Parathyroid adenoma (tissue), 2 donors: Measurements from ENCODE around the gene PPP1R16B.

Experiments used
- H2AFZ ChIP-seq: fragments of 300-600 bp; sonication (generic); one replicate; pipeline ENCODE4 v1.7.0; 2017; ENCODE audit warnings: antibody characterized with exemption, mild to moderate bottlenecking
- H3K27ac ChIP-seq: fragments of 300-600 bp; sonication (generic); one replicate; pipeline ENCODE4 v1.7.0; 2017
- H3K27me3 ChIP-seq: fragments of 300-600 bp; sonication (generic); one replicate; pipeline ENCODE4 v1.7.0; 2017; ENCODE audit warnings: low read length; ENCODE audit not compliant: control insufficient read depth, insufficient read depth
- H3K36me3 ChIP-seq: fragments of 300-600 bp; sonication (generic); one replicate; pipeline ENCODE4 v1.7.0; 2017; ENCODE audit warnings: low read length; ENCODE audit not compliant: control insufficient read depth, insufficient read depth
- H3K4me1 ChIP-seq: fragments of 300-600 bp; sonication (generic); one replicate; pipeline ENCODE4 v1.7.0; 2017; ENCODE audit warnings: control low read depth
- H3K4me2 ChIP-seq: fragments of 300-600 bp; sonication (generic); one replicate; pipeline ENCODE4 v1.7.0; 2017; ENCODE audit warnings: low read length
- H3K4me3 ChIP-seq: fragments of 300-600 bp; sonication (generic); one replicate; pipeline ENCODE4 v1.7.0; 2017; ENCODE audit warnings: low read depth, low read length
- H3K79me2 ChIP-seq: fragments of 300-600 bp; sonication (generic); one replicate; pipeline ENCODE4 v1.7.0; 2017; ENCODE audit warnings: control low read depth
- H3K9ac ChIP-seq: fragments of 300-600 bp; sonication (generic); one replicate; pipeline ENCODE4 v1.7.0; 2017; ENCODE audit warnings: mild to moderate bottlenecking
- H3K9me3 ChIP-seq: fragments of 300-600 bp; sonication (generic); one replicate; pipeline ENCODE4 v1.7.0; 2017; ENCODE audit warnings: low read length; ENCODE audit not compliant: control insufficient read depth
- CTCF ChIP-seq: fragments of 300-600 bp; sonication (generic); IDR thresholded peaks from one replicate; pipeline ENCODE4 v1.7.0; 2017; ENCODE audit warnings: antibody characterized with exemption, mild to moderate bottlenecking
- donor health status: primary hyperparathyroidism.

PPP1R16B gene

DNA sequence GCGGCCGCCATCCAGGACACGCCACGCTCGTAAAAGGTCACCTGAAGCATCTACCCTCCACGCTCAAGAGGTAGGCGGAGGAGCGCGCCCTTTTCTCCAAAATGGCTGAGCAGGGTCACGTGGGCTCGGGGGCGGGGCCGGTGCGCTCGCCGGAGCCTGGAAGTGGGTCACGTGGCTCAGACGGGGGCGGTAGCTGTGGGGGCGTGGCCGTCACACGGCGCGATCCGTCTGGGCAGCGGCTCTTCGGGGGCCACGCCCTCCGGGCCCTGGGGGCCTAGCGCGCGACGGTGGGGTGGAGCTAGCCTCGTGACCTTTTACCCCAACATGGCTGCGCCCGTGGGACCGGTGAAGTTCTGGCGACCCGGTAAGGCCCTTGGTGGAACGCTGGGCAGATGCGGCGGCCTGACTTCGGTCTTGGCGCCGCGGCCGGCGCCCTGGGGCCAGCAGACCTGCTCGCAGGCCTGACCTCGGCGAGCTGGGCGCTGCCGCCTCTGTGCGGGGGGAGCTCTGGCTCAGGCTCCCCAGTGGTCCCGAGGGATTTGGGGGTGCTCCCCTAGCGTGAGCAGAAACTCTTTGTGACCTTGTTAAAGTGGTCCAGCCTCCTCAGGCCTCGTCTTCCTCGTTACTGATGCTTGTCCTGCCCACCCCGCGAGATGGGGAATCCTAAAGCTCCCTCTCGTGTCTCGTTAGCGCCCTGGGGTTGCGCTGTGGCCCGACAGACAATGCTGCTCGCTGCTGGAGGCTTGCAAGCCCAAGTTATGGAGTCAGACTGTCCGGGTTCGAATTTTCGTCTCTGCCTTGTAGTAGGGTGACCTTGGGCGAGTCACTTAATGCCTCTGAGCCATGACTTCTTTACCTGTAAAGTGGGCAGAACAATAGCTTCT lies 156.8 kb downstream of the PPP1R16B start, which contains the start of gene DHX35:
TSS of gene DHX35 (plus strand) at position 301 of the 884 bp plus-strand sequence. CDS start at position 325, 24 bp downstream.
- peak; percentile 44 for TF ChIP-seq CTCF
- H3K4me1 ChIP-seq, result peaks cover 5% of the 10 kb centered on the region
- H3K4me3 ChIP-seq, result peak within 1 kb of the TSS; percentile 84
- H3K27me3 ChIP-seq, result no peaks in the 10 kb centered on the region
- peak within 1 kb of the TSS; percentile 96 for H3K4me2 ChIP-seq
- no peak within 1 kb of the TSS for H3K9ac ChIP-seq
- no peaks in the 10 kb centered on the region for H3K36me3 ChIP-seq
- H3K9me3 ChIP-seq, result no peaks in the 10 kb centered on the region
- peak within 1 kb of the TSS; percentile 82 for H3K27ac ChIP-seq
- H3K79me2 ChIP-seq, result peaks cover 10% of the 10 kb centered on the region
- peak within 1 kb of the TSS; percentile 99 for H2AFZ ChIP-seq

GRCh38 chr20:38962928-38963401 lies 157.5 kb downstream of the PPP1R16B start:
- H3K27me3 ChIP-seq, result no peaks in the 10 kb centered on the region
- peaks cover 5% of the 10 kb centered on the region for H3K4me1 ChIP-seq
- peak overlapping the region; percentile 63 for H3K4me2 ChIP-seq
- peaks cover 10% of the 10 kb centered on the region for H3K79me2 ChIP-seq
- peak overlapping the region; percentile 84 for H3K4me3 ChIP-seq
- peak overlapping the region; percentile 99 for H2AFZ ChIP-seq
- H3K36me3 ChIP-seq, result no peaks in the 10 kb centered on the region
- no peak overlapping the region for H3K9ac ChIP-seq
- no peaks in the 10 kb centered on the region for H3K9me3 ChIP-seq
- peak overlapping the region; percentile 82 for H3K27ac ChIP-seq
- TF ChIP-seq CTCF, result no peak

DNA sequence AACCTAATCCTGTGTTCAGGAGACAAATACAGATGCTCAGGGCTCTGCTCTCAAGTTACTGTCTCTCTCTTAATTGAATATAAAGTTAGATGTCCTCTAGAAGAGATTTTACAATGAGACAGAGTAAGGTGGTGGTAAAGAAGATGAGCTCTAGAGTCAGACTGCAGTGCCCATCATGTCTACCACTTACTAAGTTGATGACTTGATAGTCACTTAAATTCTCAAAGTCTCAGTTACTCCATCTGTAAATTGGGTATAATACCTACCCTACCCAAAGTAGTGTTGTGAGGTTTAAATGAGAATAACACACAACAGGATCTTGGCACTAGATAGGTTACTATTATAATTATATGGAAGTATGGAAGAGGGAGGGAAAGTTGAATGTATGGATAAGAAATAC lies 158.2 kb downstream of the PPP1R16B start:
- Histone ChIP-seq H3K9ac (no peak overlapping the region), H3K4me1 (peaks cover 5% of the 10 kb centered on the region), H3K27ac (no peak overlapping the region)

DNA sequence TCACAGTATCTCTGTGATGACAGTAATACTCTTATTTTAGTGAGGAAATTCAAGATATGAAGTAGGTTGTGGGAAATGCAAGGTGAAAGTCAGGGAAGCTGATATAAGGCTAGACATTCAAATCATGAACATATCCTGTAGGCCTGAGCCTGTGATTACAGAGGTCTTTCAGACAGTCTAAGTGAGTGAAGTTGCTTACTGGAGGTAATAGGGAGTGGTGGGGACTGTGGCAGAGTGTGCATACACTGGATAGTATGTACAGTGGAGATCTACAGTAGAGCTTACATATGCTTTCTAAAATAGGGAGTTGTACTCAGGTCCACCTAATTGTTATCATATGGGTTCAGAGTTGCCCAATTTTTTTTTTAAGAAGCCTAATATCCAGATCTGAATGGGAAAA lies 159.8 kb downstream of the PPP1R16B start:
- H3K4me1 ChIP-seq, result peaks cover 5% of the 10 kb centered on the region
- no peak overlapping the region for H3K4me3 ChIP-seq
- H3K27ac ChIP-seq, result no peak overlapping the region
- no peaks in the 10 kb centered on the region for H3K9me3 ChIP-seq
- no peak overlapping the region for H3K4me2 ChIP-seq
- H3K9ac ChIP-seq, result no peak overlapping the region
- no peaks in the 10 kb centered on the region for H3K36me3 ChIP-seq
- TF ChIP-seq CTCF, result no peak
- H3K27me3 ChIP-seq, result no peaks in the 10 kb centered on the region
- no peak overlapping the region for H2AFZ ChIP-seq
- H3K79me2 ChIP-seq, result peaks cover 10% of the 10 kb centered on the region

More for the DNA sequence above, 158.2 kb downstream of the PPP1R16B start:
- no peaks in the 10 kb centered on the region for H3K9me3 ChIP-seq
- no peaks in the 10 kb centered on the region for H3K27me3 ChIP-seq
- no peak overlapping the region for H2AFZ ChIP-seq
- peaks cover 10% of the 10 kb centered on the region for H3K79me2 ChIP-seq
- no peak overlapping the region for H3K4me3 ChIP-seq
- no peak overlapping the region for H3K4me2 ChIP-seq
- TF ChIP-seq CTCF, result no peak
- no peaks in the 10 kb centered on the region for H3K36me3 ChIP-seq
